Measurements from ENCODE around the gene LGALS3.

DNA sequence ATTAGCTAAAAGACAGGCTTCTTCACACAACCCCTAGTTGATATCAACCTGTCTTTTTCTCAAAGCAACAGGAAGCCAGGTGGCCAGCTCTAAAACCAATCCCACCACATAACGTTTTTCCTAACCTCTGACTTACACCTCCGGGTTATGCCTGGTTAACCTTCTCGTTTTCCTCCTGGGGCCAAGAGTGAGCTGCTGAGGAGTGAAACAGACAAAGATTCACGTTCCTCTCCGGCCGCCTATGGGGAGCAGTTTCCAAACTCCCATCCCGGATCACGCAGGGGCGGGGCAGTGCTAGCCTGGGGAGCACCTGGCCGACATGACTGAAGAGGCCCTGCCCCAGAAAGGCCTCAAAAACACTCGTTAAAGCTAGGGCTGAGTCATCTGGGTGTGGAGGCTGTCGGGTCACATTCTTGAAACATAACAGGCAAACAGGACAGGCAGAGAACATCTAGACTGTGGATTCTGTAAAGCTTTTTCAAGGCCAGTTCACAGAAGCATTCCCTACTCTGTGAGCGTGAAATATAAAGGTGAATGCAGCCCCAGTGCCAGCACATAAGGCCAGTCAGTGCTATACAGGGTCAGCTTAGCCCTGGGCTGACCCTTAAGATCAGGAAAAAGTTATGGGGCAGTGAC is 25.9 kb upstream of the LGALS3 start:
- TF ChIP-seq, protein P1, sequence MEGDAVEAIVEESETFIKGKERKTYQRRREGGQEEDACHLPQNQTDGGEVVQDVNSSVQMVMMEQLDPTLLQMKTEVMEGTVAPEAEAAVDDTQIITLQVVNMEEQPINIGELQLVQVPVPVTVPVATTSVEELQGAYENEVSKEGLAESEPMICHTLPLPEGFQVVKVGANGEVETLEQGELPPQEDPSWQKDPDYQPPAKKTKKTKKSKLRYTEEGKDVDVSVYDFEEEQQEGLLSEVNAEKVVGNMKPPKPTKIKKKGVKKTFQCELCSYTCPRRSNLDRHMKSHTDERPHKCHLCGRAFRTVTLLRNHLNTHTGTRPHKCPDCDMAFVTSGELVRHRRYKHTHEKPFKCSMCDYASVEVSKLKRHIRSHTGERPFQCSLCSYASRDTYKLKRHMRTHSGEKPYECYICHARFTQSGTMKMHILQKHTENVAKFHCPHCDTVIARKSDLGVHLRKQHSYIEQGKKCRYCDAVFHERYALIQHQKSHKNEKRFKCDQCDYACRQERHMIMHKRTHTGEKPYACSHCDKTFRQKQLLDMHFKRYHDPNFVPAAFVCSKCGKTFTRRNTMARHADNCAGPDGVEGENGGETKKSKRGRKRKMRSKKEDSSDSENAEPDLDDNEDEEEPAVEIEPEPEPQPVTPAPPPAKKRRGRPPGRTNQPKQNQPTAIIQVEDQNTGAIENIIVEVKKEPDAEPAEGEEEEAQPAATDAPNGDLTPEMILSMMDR (IDR thresholded peaks at IDR 0.05), result no peak
- TF ChIP-seq POLR2A (IDR thresholded peaks at IDR 0.05; ENCODE audit: low read length) (0 out of 2 replicates have a peak, but pooled peaks have one; percentile 19), JUNB (IDR thresholded peaks at IDR 0.05) (0 out of 2 replicates have a peak, but pooled peaks have one; percentile 16), ZSCAN20 (CRISPR knock-in tag; IDR thresholded peaks at IDR 0.05) (no peak), SREBF2 (IDR thresholded peaks at IDR 0.05) (no peak), MAFK (IDR thresholded peaks at IDR 0.05; ENCODE audit: partially characterized antibody) (peak; percentile 39), RFX5 (IDR thresholded peaks at IDR 0.05) (no peak)
- TF ChIP-seq, protein P2, sequence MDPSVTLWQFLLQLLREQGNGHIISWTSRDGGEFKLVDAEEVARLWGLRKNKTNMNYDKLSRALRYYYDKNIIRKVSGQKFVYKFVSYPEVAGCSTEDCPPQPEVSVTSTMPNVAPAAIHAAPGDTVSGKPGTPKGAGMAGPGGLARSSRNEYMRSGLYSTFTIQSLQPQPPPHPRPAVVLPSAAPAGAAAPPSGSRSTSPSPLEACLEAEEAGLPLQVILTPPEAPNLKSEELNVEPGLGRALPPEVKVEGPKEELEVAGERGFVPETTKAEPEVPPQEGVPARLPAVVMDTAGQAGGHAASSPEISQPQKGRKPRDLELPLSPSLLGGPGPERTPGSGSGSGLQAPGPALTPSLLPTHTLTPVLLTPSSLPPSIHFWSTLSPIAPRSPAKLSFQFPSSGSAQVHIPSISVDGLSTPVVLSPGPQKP (IDR thresholded peaks at IDR 0.05; ENCODE audit: low read depth, low read length), result no peak
- TF ChIP-seq, protein P3, sequence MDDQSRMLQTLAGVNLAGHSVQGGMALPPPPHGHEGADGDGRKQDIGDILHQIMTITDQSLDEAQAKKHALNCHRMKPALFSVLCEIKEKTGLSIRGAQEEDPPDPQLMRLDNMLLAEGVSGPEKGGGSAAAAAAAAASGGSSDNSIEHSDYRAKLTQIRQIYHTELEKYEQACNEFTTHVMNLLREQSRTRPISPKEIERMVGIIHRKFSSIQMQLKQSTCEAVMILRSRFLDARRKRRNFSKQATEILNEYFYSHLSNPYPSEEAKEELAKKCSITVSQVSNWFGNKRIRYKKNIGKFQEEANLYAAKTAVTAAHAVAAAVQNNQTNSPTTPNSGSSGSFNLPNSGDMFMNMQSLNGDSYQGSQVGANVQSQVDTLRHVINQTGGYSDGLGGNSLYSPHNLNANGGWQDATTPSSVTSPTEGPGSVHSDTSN (IDR thresholded peaks at IDR 0.05), result no peak
